GM13977 (cell line): Measurements from ENCODE around the gene KCNJ10.

ENCODE experiments used
- DNase-seq: peaks from one replicate; pipeline ENCODE4 v3.0.0; 2012; ENCODE audit warnings: low spot score
- in situ Hi-C: fragments of 300-500 bp; cut with MboI; formaldehyde crosslinking; loops from one replicate; pipeline ENCODE4 v1.12.0; 2022; ENCODE audit warnings: low sequenced_read_pairs, low pct_unique_long_range_greater_than_20kb, mixed read lengths, inconsistent platforms; ENCODE audit not compliant: unreplicated experiment
- TF ChIP-seq, protein P1 (sequence below): IDR thresholded peaks from 2 replicates; pipeline ENCODE4 v1.5.1; 2012; ENCODE audit warnings: mild to moderate bottlenecking, control low read depth; ENCODE audit not compliant: insufficient read depth; ENCODE audit errors: extremely low read depth, missing control alignments

The KCNJ10 gene

GRCh38 chr1:160098852-160099561 is 29.0 kb upstream of the KCNJ10 start:
- in situ Hi-C loops, result no loop called here
- TF ChIP-seq, protein P1, sequence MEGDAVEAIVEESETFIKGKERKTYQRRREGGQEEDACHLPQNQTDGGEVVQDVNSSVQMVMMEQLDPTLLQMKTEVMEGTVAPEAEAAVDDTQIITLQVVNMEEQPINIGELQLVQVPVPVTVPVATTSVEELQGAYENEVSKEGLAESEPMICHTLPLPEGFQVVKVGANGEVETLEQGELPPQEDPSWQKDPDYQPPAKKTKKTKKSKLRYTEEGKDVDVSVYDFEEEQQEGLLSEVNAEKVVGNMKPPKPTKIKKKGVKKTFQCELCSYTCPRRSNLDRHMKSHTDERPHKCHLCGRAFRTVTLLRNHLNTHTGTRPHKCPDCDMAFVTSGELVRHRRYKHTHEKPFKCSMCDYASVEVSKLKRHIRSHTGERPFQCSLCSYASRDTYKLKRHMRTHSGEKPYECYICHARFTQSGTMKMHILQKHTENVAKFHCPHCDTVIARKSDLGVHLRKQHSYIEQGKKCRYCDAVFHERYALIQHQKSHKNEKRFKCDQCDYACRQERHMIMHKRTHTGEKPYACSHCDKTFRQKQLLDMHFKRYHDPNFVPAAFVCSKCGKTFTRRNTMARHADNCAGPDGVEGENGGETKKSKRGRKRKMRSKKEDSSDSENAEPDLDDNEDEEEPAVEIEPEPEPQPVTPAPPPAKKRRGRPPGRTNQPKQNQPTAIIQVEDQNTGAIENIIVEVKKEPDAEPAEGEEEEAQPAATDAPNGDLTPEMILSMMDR, result no peak
- peak; percentile 99 for DNase-seq

GRCh38 chr1:160097911-160098851 is 28.2 kb upstream of the KCNJ10 start, which contains the start of gene IGSF8:
Gene IGSF8 (minus strand): TSS chr1:160098619. CDS start chr1:160098472, 147 bp downstream.
- DNase-seq, result no peak
- TF ChIP-seq, protein P1, result no peak
- in situ Hi-C loops, result no loop called here

- in situ Hi-C loops, result no loop called here
- DNase-seq, result peak; percentile 47
- TF ChIP-seq, protein P1, result no peak
These were observed 27.4 kb upstream of the KCNJ10 start for GRCh38 chr1:160097151-160097910.

DNA sequence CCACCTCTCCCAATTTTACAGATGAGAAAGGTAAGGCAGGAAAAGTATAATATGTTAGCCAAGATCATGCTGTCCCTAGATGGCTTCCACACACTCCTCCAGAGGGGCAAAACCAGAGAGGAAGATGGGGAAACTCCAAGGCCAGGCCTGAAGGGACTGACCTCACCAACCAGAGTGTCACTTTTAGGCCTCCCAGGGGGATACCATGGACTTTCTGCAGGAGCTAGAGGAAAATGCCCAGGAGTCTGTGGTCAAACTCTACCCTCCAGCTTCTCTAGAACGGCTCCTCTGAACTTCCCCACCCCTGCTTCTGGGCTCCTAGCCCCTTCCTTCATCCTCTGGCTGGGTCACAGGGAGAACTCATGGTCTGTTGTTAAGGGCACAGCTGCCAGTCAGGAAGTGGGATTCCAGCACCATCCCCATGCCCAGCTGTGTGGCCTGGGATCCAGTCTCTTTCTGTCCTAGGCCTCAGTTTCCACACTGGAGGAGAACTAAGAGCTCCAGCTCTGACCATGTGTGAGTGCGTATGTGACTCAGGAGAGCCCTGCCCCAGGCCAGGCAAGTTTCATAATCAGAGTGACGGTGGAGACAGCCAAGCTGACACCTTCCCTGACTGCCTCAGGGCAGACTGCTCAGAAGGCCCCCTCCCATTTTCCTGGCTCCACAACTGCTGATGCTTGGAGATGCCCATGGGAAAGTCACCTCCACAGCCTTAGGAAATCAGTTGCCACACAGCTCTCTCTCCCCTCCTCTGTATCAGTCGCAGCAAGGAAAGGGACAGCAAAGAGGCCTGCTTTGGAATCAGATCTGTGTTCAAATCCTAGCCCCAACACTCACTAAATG is 26.5 kb upstream of the KCNJ10 start:
- TF ChIP-seq, protein P1, result no peak
- in situ Hi-C loops, result no loop called here
- no peak for DNase-seq

- TF ChIP-seq, protein P1, result no peak
- in situ Hi-C loops, result no loop called here
- DNase-seq, result no peak
These were observed 25.6 kb upstream of the KCNJ10 start for GRCh38 chr1:160095382-160096105.
